IMR-90 (cell line): ENCODE measurements around the gene IL1F10. TPM values are rescaled to one million over a fixed set of nuclear protein-coding genes. Genes with fewer than 3 reads are reported as not detected.

Experiments used
- ATAC-seq: fragments of 200-7000 bp; cut with Tn5 transposase; 2 replicates; pipeline ENCODE4 v1.9.1; 2020; ENCODE audit warnings: low read depth, mild to moderate bottlenecking, moderate library complexity
- BruUV-seq: library from RNA; stranded (reverse); fragments of 400-500 nt; replicated peaks from 2 replicates; lab custom pipeline; 2021; lab: Mats Ljungman, UMichigan
- CTCF ChIA-PET: fragments of 300-600 bp; formaldehyde crosslinking; extraction: SDS; loops from one replicate; lab custom pipeline; 2021; ENCODE audit warnings: antibody characterized with exemption; lab: Yijun Ruan, JAX
- POLR2A ChIA-PET: fragments of 300-600 bp; sonication (Branson Sonifier 250); formaldehyde crosslinking; loops from one replicate; lab custom pipeline; 2022; ENCODE audit warnings: antibody characterized with exemption; ENCODE audit not compliant: unreplicated experiment; lab: Charles Lee
- DNase-seq: peaks from one replicate; pipeline ENCODE4 v3.0.0; 2013
- H2AFZ ChIP-seq: replicated peaks from 2 replicates; pipeline ENCODE3; 2013; ENCODE audit warnings: low read length, mild to moderate bottlenecking; ENCODE audit not compliant: poor library complexity
- H2AK5ac ChIP-seq: 2 replicates; pipeline ENCODE4 v1.6.1; 2013; ENCODE audit warnings: low read depth, low read length, inconsistent platforms
- H2AK9ac ChIP-seq: replicated peaks from 2 replicates; pipeline ENCODE3; 2013; ENCODE audit warnings: mild to moderate bottlenecking, low read depth, low read length, moderate library complexity; ENCODE audit not compliant: poor library complexity
- H2BK120ac ChIP-seq: 2 replicates; pipeline ENCODE4 v1.6.1; 2013; ENCODE audit warnings: low read depth, low read length, inconsistent platforms
- H2BK15ac ChIP-seq: 3 replicates; pipeline ENCODE4 v1.6.1; 2013; ENCODE audit warnings: low read depth, low read length, inconsistent platforms
- H2BK20ac ChIP-seq: 2 replicates; pipeline ENCODE4 v1.6.1; 2013; ENCODE audit warnings: low read depth, mild to moderate bottlenecking, inconsistent platforms, low read length, moderate library complexity
- H2BK5ac ChIP-seq: 2 replicates; pipeline ENCODE4 v1.6.1; 2013; ENCODE audit warnings: mild to moderate bottlenecking, low read depth, low read length, inconsistent platforms; ENCODE audit not compliant: poor library complexity, severe bottlenecking
- H3K14ac ChIP-seq: replicated peaks from 2 replicates; pipeline ENCODE4 v1.6.1; 2013; ENCODE audit warnings: low read depth, low read length, inconsistent platforms
- H3K18ac ChIP-seq: 2 replicates; pipeline ENCODE4 v1.6.1; 2013; ENCODE audit warnings: low read depth, low read length, control low read depth
- H3K23ac ChIP-seq: 2 replicates; pipeline ENCODE4 v1.6.1; 2013; ENCODE audit warnings: low read depth, low read length, inconsistent platforms
- H3K27ac ChIP-seq: 2 replicates; pipeline ENCODE4 v1.5.1; 2013; ENCODE audit warnings: mild to moderate bottlenecking, control low read depth, low read length; ENCODE audit not compliant: insufficient read depth
- H3K27me3 ChIP-seq: 2 replicates; pipeline ENCODE4 v1.6.1; 2013; ENCODE audit warnings: low read length; ENCODE audit not compliant: control insufficient read depth, insufficient read depth
- H3K36me3 ChIP-seq: 2 replicates; pipeline ENCODE4 v1.6.1; 2013; ENCODE audit warnings: low read length, mixed read lengths; ENCODE audit not compliant: control insufficient read depth, insufficient read depth
- H3K4ac ChIP-seq: 2 replicates; pipeline ENCODE4 v1.6.1; 2013; ENCODE audit warnings: low read depth, low read length, inconsistent platforms
- H3K4me1 ChIP-seq: 2 replicates; pipeline ENCODE4 v1.6.1; 2013; ENCODE audit warnings: low read length, mixed read lengths; ENCODE audit not compliant: control insufficient read depth, insufficient read depth
- H3K4me2 ChIP-seq: 2 replicates; pipeline ENCODE4 v1.6.1; 2013; ENCODE audit warnings: low read depth, mild to moderate bottlenecking, control low read depth, low read length, moderate library complexity
- H3K4me3 ChIP-seq: 2 replicates; pipeline ENCODE4 v1.5.1; 2013; ENCODE audit warnings: low read depth, mild to moderate bottlenecking, control low read depth, low read length, moderate library complexity; ENCODE audit not compliant: insufficient read depth
- H3K56ac ChIP-seq: 2 replicates; pipeline ENCODE4 v1.6.1; 2013; ENCODE audit warnings: low read length, inconsistent platforms; ENCODE audit not compliant: insufficient read depth; ENCODE audit errors: extremely low read depth
- H3K79me1 ChIP-seq, 2 experiments: 2 replicates each; pipeline ENCODE4 v1.6.1; 2013; ENCODE audit warnings: low read length in 2 of 2, inconsistent platforms in 1 of 2, low read depth in 1 of 2
- H3K9ac ChIP-seq: 2 replicates; pipeline ENCODE4 v1.6.1; 2013; ENCODE audit warnings: low read depth, low read length, control low read depth
- H3K9me1 ChIP-seq: 2 replicates; pipeline ENCODE4 v1.6.1; 2013; ENCODE audit warnings: low read length, inconsistent platforms; ENCODE audit not compliant: insufficient read depth
- H3K9me3 ChIP-seq: 2 replicates; pipeline ENCODE4 v1.6.1; 2013; ENCODE audit warnings: low read length; ENCODE audit not compliant: control insufficient read depth, insufficient read depth
- H4K20me1 ChIP-seq: 2 replicates; pipeline ENCODE4 v1.6.1; 2013; ENCODE audit warnings: low read length, inconsistent platforms; ENCODE audit not compliant: insufficient read depth
- H4K5ac ChIP-seq: 2 replicates; pipeline ENCODE4 v1.6.1; 2013; ENCODE audit warnings: mild to moderate bottlenecking, low read depth, low read length, control low read depth
- H4K8ac ChIP-seq, 2 experiments: 2 replicates each; pipeline ENCODE4 v1.6.1; 2013; ENCODE audit warnings: low read depth in 2 of 2, low read length in 2 of 2, control low read depth in 1 of 2, inconsistent platforms in 1 of 2
- H4K91ac ChIP-seq: 2 replicates; pipeline ENCODE4 v1.6.1; 2013; ENCODE audit warnings: low read depth, low read length, inconsistent platforms; ENCODE audit not compliant: insufficient read depth
- CHD1 ChIP-seq: IDR thresholded peaks from 2 replicates; pipeline ENCODE4 v1.6.1; 2012; ENCODE audit warnings: low read depth, low read length, improper control_type of control experiment
- RAD21 ChIP-seq: IDR thresholded peaks from 2 replicates; pipeline ENCODE4 v1.6.1; 2012; ENCODE audit warnings: low read length, improper control_type of control experiment
- RFX5 ChIP-seq: IDR thresholded peaks from 2 replicates; pipeline ENCODE4 v1.8.0; 2012; ENCODE audit warnings: low read depth, mild to moderate bottlenecking, low read length, moderate library complexity
- WGBS, 2 experiments: methylation state at CpG; one replicate each; pipeline versions ENCODE4 v1.1.5 to v1.1.7; 2013; ENCODE audit warnings: missing lambda C conversion rate in 2 of 2; ENCODE audit not compliant: insufficient read length in 1 of 2; ENCODE audit errors: extremely low coverage in 2 of 2; 5-methylcytosine and 5-hydroxymethylcytosine counted together
- dilution Hi-C: fragments of 300-500 bp; cut with HindIII; formaldehyde crosslinking; loops from one replicate; pipeline ENCODE4 v1.14.3; 2018; ENCODE audit warnings: low sequenced_read_pairs; ENCODE audit not compliant: unreplicated experiment
- in situ Hi-C: fragments of 300-500 bp; cut with MboI; formaldehyde crosslinking; loops from 3 replicates; pipeline ENCODE4 v1.14.3; 2019; ENCODE audit warnings: low sequenced_read_pairs, inconsistent platforms, mixed read lengths
- intact Hi-C: fragments of 100-400 bp; cut with micrococcal nuclease; formaldehyde crosslinking; loops from 2 replicates; pipeline ENCODE4 v1.10.0; 2022
- polyA plus RNA-seq, 3 experiments: library from polyadenylated mRNA; depleted of rRNA; stranded (reverse); fragments of >200 nt; gene quantifications; 2 replicates each; pipeline ENCODE4 v1.2.3, GENCODE V29; 2012; ENCODE audit warnings: low replicate concordance in 1 of 3
- total RNA-seq: library from RNA; depleted of rRNA; stranded (reverse); fragments of >200 nt; gene quantifications from 2 replicates; pipeline ENCODE4 v1.2.3, GENCODE V29; 2012
- TF ChIP-seq, protein P1 (sequence below): conservative IDR thresholded peaks from 2 replicates; pipeline ENCODE4 v1.5.1; 2012; ENCODE audit warnings: mild to moderate bottlenecking, low read depth, low read length, improper control_type of control experiment
- TF ChIP-seq, protein P2 (sequence below): fragments of 150-350 bp; IDR thresholded peaks from 2 replicates; pipeline ENCODE4 v1.6.1; 2016; ENCODE audit warnings: low read depth, mild to moderate bottlenecking, low read length, moderate library complexity, borderline replicate concordance

IL1F10 gene
- total and polyA plus RNA-seq, 2 of the 4 experiments (the other 2 are of a cell fraction): not detected

DNA sequence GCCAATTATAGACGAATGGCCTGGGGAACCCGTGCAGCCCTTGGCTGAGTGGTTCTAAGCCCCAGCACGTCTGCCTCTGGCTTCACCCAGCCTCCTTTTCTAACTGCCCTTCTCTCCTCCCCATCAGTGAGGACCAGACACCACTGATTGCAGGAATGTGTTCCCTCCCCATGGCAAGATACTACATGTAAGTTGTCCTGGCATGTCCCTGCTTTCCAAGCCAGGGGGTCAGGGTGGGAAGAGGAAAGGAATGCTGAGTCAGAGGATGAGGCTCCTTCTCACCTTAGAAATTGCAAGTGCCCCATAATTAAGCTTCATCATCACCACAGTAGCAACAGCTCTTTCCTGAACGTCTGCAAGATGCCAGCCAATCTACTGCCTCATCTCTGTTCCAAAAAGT lies 4.8 kb downstream of the IL1F10 start:
- in situ Hi-C loops (no loop called here), intact Hi-C loops (no loop called here), dilution Hi-C loops (no loop called here)
- Histone ChIP-seq H3K4me2 (no peak overlapping the region), H3K56ac (no peak overlapping the region), H3K18ac (no peak overlapping the region), H3K36me3 (no peaks in the 10 kb centered on the region), H4K91ac (no peak overlapping the region), H3K27ac (no peak overlapping the region), H3K4me1 (no peaks in the 10 kb centered on the region), H4K8ac (no peak overlapping the region), H3K14ac (no peak overlapping the region), H2BK15ac (no peak overlapping the region), H4K20me1 (no peaks in the 10 kb centered on the region), H2AK5ac (no peak overlapping the region), H3K4me3 (no peak overlapping the region), H2BK5ac (no peak overlapping the region), H2BK20ac (no peak overlapping the region), H3K9me3 (no peaks in the 10 kb centered on the region), H3K23ac (no peak overlapping the region), H3K27me3 (peaks cover 19% of the 10 kb centered on the region), H2BK120ac (no peak overlapping the region), H3K4ac (no peak overlapping the region), H4K5ac (no peak overlapping the region), H3K9me1 (no peaks in the 10 kb centered on the region), H3K79me1 (no peaks in the 10 kb centered on the region), H3K9ac (no peak overlapping the region), H2AK9ac (no peak overlapping the region), H2AFZ (no peak overlapping the region)
- no TSS peak for BruUV-seq
- ChIA-PET CTCF (interaction anchor here (0.6 kb wide), 1 partner anchor 16 kb away, joined by 3 read pairs; no protein-coding TSS in a partner anchor), POLR2A (no interaction called here)
- no CpG with 5 or more reads among the region's 4 CpGs for WGBS, 2 experiments
- TF ChIP-seq RFX5 (no peak), RAD21 (no peak), CHD1 (no peak)
- TF ChIP-seq, protein P1, sequence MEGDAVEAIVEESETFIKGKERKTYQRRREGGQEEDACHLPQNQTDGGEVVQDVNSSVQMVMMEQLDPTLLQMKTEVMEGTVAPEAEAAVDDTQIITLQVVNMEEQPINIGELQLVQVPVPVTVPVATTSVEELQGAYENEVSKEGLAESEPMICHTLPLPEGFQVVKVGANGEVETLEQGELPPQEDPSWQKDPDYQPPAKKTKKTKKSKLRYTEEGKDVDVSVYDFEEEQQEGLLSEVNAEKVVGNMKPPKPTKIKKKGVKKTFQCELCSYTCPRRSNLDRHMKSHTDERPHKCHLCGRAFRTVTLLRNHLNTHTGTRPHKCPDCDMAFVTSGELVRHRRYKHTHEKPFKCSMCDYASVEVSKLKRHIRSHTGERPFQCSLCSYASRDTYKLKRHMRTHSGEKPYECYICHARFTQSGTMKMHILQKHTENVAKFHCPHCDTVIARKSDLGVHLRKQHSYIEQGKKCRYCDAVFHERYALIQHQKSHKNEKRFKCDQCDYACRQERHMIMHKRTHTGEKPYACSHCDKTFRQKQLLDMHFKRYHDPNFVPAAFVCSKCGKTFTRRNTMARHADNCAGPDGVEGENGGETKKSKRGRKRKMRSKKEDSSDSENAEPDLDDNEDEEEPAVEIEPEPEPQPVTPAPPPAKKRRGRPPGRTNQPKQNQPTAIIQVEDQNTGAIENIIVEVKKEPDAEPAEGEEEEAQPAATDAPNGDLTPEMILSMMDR: no peak
- TF ChIP-seq, protein P2, sequence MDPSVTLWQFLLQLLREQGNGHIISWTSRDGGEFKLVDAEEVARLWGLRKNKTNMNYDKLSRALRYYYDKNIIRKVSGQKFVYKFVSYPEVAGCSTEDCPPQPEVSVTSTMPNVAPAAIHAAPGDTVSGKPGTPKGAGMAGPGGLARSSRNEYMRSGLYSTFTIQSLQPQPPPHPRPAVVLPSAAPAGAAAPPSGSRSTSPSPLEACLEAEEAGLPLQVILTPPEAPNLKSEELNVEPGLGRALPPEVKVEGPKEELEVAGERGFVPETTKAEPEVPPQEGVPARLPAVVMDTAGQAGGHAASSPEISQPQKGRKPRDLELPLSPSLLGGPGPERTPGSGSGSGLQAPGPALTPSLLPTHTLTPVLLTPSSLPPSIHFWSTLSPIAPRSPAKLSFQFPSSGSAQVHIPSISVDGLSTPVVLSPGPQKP: no peak
- ATAC-seq: no peak
- no peak for DNase-seq
